Uterus (tissue), 2 donors: ENCODE results near the gene ZBTB2.

Source experiments
- POLR2A ChIP-seq, 2 donors: fragments of 450-650 bp; IDR thresholded peaks; one replicate each; pipeline ENCODE4 v1.6.1; 2016; ENCODE audit warnings: antibody characterized with exemption in 2 of 2, mild to moderate bottlenecking in 1 of 2, moderate library complexity in 1 of 2
- TF ChIP-seq, protein P1 (sequence below), 4 experiments: fragments of 200-600 bp in 2 of 4; fragments of 450-650 bp in 2 of 4; sonication (generic) in 2 of 4; IDR thresholded peaks; one replicate each; pipeline ENCODE4 v1.5.1; 2016 to 2019; ENCODE audit warnings: antibody characterized with exemption in 4 of 4, mild to moderate bottlenecking in 2 of 4, moderate library complexity in 1 of 4

DNA sequence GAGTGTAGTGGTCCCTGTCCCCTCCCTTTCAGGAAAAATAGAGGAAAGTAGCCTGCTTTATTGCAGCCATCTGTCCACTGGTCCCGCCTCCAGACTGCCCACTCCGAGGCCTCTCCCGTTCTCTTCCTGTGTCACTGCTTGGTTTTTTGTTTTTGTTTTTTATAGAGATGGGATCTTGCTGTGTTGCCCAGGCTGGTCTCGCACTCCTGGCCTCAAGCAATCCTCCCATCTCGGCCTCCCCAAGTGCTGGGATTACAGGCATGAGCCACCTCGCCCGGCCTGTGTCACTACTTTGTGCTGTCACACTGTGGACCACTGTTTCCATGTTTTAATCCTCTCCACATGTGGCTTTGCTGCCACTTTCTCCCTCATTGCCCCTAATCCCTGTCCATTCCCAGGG is 71.2 kb downstream of the ZBTB2 start:
- TF ChIP-seq, protein P1, sequence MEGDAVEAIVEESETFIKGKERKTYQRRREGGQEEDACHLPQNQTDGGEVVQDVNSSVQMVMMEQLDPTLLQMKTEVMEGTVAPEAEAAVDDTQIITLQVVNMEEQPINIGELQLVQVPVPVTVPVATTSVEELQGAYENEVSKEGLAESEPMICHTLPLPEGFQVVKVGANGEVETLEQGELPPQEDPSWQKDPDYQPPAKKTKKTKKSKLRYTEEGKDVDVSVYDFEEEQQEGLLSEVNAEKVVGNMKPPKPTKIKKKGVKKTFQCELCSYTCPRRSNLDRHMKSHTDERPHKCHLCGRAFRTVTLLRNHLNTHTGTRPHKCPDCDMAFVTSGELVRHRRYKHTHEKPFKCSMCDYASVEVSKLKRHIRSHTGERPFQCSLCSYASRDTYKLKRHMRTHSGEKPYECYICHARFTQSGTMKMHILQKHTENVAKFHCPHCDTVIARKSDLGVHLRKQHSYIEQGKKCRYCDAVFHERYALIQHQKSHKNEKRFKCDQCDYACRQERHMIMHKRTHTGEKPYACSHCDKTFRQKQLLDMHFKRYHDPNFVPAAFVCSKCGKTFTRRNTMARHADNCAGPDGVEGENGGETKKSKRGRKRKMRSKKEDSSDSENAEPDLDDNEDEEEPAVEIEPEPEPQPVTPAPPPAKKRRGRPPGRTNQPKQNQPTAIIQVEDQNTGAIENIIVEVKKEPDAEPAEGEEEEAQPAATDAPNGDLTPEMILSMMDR (IDR thresholded peaks at IDR 0.05): no peak
- TF ChIP-seq POLR2A (IDR thresholded peaks at IDR 0.05): no peak
